Measurements from ENCODE around the gene SNX11.
A peak's percentile ranks its signal among the peaks of the same experiment; 100 is the strongest.
"Not testable (repeated sequence)": the region's sequence is repeated elsewhere in the genome, so short reads cannot be mapped to it uniquely, and the experiment has no call there.

Gene SNX11

GRCh38 chr17:48107137-48108055 lies at the start of gene SNX11:
Gene SNX11, plus strand, starts transcription at chr17:48107766. Its CDS starts 4,278 bp downstream, at chr17:48112044.
- DNase-seq (ENCODE audit: extremely low read depth in 1 of 2, low read depth in 1 of 2), result peak; percentile 83 to 94

GRCh38 chr17:48058393-48059124 lies 49.0 kb upstream of the SNX11 start:
- DNase-seq (ENCODE audit: extremely low read depth in 1 of 2, low read depth in 1 of 2), result no peak

DNA sequence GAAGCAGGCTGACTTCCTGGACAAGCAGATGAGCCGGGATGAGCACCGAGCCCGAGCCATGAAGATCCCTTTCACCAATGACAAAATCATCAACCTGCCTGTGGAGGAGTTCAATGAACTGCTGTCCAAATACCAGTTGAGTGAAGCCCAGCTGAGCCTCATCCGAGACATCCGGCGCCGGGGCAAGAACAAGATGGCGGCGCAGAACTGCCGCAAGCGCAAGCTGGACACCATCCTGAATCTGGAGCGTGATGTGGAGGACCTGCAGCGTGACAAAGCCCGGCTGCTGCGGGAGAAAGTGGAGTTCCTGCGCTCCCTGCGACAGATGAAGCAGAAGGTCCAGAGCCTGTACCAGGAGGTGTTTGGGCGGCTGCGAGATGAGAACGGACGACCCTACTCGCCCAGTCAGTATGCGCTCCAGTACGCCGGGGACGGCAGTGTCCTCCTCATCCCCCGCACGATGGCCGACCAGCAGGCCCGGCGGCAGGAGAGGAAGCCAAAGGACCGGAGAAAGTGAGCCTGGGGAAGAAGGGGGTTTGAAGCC lies 48.4 kb upstream of the SNX11 start:
- no peak for DNase-seq (ENCODE audit: extremely low read depth in 1 of 2, low read depth in 1 of 2)

- DNase-seq (ENCODE audit: extremely low read depth in 1 of 2, low read depth in 1 of 2), result no peak
Measured at GRCh38 chr17:48060249-48060648, 47.3 kb upstream of the SNX11 start.

DNA sequence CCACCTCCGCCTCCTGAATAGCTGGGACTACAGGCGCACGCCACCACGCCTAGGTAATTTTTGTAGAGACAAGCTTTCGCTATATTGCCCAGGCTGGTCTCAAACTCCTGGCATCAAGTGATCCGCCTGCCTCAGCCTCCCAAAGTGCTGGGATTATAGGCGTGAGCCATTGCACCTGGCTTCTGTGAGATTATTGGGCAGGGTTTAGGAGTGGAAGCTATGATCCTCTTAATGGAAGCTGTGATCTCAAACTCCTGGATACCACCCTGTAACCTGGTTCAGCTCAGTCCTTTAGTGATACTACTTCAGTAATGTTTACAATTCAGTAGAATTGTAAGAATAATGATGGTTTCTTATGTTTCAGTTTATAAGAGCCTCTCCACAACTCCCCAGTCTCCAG lies 45.3 kb upstream of the SNX11 start:
- no peak for DNase-seq (ENCODE audit: extremely low read depth in 1 of 2, low read depth in 1 of 2)

DNA sequence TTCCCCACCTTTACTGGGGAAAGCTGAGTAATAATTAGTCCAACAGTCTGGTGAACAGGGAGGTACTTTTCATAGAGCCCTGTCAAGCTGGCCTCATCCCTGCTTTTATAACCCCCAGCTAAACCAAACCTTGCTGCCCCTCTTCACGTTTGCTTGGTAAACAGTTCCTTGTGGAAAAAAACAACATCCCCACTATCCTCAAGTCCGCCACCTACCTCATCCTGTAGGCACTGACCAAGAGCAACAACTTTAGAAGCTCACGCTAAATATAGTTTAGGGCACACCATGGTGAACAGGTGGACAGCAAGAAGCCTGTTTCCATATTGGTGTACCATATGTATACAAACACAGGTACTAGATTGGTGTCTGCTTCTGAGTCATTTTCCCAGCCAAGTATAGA lies 42.9 kb upstream of the SNX11 start:
- no peak for DNase-seq (ENCODE audit: extremely low read depth in 1 of 2, low read depth in 1 of 2)

DNA sequence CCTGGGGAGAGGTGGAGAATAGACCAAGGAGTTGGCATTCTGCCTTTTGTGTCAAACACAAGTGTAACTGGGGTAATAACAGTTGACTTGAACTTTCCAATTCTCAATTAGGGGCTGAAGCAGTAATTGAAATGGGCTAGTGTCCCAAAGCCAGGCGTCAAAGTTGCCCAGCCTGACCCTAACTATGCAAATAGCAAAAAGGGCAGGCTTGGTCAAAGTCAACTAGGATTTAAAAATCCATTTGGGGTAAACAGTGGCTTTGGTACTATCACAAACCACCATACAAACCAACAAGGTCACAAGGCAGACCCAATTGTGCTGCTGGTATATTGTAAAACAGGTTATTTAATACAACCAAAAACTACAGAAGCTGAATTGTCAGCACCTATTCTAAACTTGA lies 41.4 kb upstream of the SNX11 start:
- DNase-seq (ENCODE audit: extremely low read depth in 1 of 2, low read depth in 1 of 2), result no peak

- DNase-seq (ENCODE audit: extremely low read depth in 1 of 2, low read depth in 1 of 2), result no peak
Measured at GRCh38 chr17:48066656-48067055, 40.9 kb upstream of the SNX11 start.

DNA sequence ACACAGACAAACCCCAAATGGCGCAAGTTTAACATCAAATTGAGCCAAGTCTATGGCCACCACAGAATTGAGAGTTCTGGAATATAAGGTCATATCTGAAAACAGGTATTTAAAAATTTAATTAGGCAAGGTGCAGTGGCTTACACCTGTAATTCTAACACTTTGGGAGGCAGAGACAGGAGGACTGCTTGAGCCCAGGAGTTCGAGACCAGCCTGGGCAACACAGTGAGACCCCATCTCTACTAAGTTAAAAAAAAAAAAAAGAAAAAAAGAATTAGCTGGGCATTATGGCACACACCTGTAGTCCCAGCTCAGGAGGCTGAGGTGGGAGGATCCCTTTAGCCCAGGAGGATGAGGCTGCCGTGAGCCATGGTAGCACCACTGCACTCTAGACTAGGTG lies 40.3 kb upstream of the SNX11 start:
- DNase-seq (ENCODE audit: extremely low read depth in 1 of 2, low read depth in 1 of 2), result no peak

DNA sequence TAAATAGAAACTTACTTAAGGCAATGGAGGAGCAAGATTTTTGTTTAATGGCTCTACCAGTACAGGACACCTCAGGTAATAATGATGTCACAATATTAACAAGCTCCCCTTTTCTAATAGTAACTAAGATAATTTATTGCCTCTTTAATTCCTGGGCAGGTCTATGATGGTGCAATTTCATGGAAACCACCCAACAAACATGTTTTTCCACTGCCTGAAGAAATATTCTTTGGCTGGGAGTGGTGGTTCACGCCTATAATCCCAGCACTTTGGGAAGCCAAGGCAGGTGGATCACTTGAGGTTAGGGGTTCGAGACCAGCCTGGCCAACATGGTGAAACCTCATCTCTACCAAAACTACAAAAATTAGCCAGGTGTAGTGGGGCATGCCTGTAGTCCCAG lies 39.8 kb upstream of the SNX11 start:
- DNase-seq (ENCODE audit: extremely low read depth in 1 of 2, low read depth in 1 of 2), result not testable (repeated sequence)

DNA sequence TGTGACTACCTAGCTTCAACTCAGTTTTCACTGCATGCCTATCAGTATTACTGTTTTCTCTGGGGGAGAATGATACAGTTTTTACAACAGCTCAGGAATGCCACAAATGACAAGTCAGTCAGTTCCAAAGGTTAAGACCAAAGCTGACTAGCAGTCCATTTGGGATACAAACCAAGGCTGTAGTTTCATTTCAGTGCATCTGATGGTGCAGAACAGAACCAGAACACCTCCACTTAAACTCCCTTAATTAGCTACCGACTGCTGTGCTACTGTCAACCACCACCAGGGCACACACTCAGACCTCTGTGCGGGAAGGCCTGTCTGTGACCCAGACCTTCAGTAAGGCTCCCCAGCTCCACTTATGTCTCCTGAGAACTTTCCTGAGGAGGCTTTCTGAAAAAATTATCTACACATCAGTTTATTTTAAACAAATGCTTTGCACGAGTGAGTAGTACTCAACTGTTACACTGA lies 39.0 kb upstream of the SNX11 start:
- no peak for DNase-seq (ENCODE audit: extremely low read depth in 1 of 2, low read depth in 1 of 2)

DNA sequence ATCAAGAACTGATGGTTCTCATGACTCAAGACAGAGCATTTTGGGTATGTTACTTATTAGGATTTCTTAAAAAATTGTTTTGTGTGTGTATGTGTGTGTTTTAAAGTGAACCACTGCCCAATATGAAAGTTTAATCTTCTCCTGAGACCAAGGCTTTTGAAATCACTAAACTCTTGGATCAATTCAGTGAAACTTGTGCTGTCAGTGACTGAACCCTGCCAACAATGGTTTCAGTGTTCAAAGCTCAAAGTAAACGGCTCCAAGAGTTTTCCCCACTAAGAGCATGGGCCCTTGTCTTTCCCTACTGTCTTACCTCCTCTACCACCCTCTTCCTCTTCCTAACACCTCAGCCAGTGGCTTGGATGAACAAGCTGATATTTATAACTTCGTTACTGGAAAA lies 37.4 kb upstream of the SNX11 start:
- no peak for DNase-seq (ENCODE audit: extremely low read depth in 1 of 2, low read depth in 1 of 2)

DNA sequence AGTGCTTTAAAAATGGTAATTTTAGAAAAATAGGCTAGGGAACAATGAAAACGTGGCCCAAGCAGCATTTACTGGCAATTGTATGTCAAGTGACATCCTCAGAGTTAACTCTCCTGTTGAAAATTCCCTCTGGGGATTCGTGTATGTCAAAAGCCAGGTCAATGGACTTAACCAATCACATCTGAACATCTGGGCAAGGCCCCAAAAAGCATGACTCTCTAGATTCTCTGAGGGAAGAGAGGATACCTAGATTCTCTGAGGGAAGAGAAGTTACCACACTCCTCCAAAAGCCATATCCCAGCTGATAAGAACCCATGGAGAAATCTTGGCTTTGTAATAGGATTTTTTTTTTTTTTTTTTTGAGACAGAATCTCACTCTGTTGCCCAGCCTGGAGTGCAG lies 35.9 kb upstream of the SNX11 start:
- DNase-seq (ENCODE audit: extremely low read depth in 1 of 2, low read depth in 1 of 2), result no peak

DNA sequence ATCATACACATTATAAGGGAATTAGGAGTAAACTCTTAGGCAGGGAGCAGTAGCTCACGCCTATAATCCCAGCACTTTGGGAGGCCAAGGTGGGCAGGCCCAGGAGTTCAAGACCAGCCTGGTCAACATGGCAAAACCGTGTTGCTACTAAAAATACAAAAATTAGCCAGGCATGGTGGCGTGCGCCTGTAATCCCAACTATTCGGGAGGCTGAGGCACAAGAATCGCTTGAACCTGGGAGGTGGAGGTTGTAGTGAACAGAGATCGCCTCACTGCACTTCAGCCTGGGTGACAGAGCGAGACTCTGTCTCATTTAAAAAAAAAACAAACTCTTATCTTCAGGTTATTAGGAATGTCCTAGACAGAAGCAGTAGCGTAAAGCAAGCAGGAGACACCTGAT lies 34.8 kb upstream of the SNX11 start:
- not testable (repeated sequence) for DNase-seq (ENCODE audit: extremely low read depth in 1 of 2, low read depth in 1 of 2)

- DNase-seq (ENCODE audit: extremely low read depth in 1 of 2, low read depth in 1 of 2), result not testable (repeated sequence)
Measured at GRCh38 chr17:48073566-48074094, 33.9 kb upstream of the SNX11 start.

GRCh38 chr17:48074322-48075081 lies 33.1 kb upstream of the SNX11 start:
- DNase-seq (ENCODE audit: extremely low read depth in 1 of 2, low read depth in 1 of 2), result peak in 1 of 2 donors; percentile 52

- not testable (repeated sequence) for DNase-seq (ENCODE audit: extremely low read depth in 1 of 2, low read depth in 1 of 2)
Measured at GRCh38 chr17:48077152-48077551, 30.4 kb upstream of the SNX11 start.

DNA sequence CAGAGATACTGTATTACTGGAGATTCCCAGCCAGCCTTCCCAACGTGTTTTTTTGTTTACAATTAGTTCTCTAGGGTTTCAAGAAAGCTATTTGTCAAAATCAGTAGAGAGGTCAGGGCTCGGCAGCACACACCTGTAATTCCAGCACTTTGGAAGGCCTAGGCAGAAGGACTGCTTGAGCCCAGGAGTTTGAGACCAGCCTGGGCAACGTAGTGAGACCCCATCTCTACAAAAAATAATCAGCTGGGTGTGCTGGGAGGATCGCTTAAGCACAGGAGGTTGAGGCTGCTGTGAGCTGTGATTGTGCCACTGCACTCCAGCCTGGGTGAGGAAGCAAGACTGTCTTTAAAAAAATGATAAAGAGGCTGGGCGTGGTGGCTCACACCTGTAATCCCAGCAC lies 25.7 kb upstream of the SNX11 start:
- no peak for DNase-seq (ENCODE audit: extremely low read depth in 1 of 2, low read depth in 1 of 2)

GRCh38 chr17:48084932-48085331 lies 22.6 kb upstream of the SNX11 start:
- DNase-seq (ENCODE audit: extremely low read depth in 1 of 2, low read depth in 1 of 2), result no peak

- DNase-seq (ENCODE audit: extremely low read depth in 1 of 2, low read depth in 1 of 2), result no peak
Measured at GRCh38 chr17:48093341-48094045, 14.1 kb upstream of the SNX11 start.
